ENCODE measurements around the gene NDST1. TPM values are rescaled to one million over a fixed set of nuclear protein-coding genes. Genes with fewer than 3 reads are reported as not detected.

The NDST1 gene
- total RNA-seq, 1 donor from 2014 or later = 321 TPM

DNA sequence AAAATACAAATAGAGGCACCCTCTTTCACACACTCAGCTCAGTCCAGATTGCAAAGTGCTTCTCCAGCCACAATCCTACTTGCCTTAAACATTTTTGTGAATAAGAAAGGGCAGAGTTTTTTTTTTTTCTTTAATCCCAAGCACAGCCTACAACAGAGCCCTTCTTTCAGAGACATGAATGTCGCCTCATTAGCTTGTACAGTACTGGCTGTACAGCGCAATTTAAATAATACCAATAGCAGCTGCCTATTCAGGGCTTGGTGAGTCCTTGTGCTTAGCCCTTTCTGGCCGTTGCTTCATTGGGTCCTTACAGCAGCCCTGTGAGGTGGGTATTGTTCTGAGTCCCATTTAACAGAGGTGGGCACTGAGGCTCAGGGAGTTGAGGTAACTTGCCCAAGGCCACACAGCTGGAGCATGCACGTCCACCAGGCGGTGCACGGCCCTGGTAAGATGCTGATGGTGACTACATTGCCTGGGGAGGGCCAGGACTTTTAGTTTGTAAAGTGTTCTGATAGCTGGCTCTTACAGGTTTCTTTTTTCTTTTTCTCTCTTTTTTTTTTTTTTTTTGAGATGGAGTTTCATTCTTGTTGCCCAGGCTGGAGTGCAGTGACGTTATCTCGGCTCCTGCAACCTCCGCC is 23.1 kb downstream of the NDST1 start:
- FAIRE-seq = no peak
- H3K79me2 ChIP-seq (ENCODE audit: insufficient read depth, low read length) = peaks cover 93% of the 10 kb centered on the region

GRCh38 chr5:150531686-150532085 is 23.8 kb downstream of the NDST1 start:
- no peak overlapping the region for H3K4me3 ChIP-seq (ENCODE audit: insufficient read depth, low read depth, low read length)
- no peak overlapping the region for H3K4me2 ChIP-seq (ENCODE audit: low read length)
- H3K4me1 ChIP-seq (ENCODE audit: insufficient read depth, low read length) = no peaks in the 10 kb centered on the region
- H3K9me3 ChIP-seq (ENCODE audit: insufficient read depth, low read depth, low read length) = no peaks in the 10 kb centered on the region
- TF ChIP-seq EZH2 (IDR thresholded peaks at IDR 0.05; ENCODE audit: insufficient read depth, low read length) = no peak
- TF ChIP-seq, protein P1, sequence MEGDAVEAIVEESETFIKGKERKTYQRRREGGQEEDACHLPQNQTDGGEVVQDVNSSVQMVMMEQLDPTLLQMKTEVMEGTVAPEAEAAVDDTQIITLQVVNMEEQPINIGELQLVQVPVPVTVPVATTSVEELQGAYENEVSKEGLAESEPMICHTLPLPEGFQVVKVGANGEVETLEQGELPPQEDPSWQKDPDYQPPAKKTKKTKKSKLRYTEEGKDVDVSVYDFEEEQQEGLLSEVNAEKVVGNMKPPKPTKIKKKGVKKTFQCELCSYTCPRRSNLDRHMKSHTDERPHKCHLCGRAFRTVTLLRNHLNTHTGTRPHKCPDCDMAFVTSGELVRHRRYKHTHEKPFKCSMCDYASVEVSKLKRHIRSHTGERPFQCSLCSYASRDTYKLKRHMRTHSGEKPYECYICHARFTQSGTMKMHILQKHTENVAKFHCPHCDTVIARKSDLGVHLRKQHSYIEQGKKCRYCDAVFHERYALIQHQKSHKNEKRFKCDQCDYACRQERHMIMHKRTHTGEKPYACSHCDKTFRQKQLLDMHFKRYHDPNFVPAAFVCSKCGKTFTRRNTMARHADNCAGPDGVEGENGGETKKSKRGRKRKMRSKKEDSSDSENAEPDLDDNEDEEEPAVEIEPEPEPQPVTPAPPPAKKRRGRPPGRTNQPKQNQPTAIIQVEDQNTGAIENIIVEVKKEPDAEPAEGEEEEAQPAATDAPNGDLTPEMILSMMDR (IDR thresholded peaks at IDR 0.05; ENCODE audit: insufficient read depth, low read depth, low read length) = no peak
- peaks cover 21% of the 10 kb centered on the region for H3K36me3 Mint-ChIP-seq (ENCODE audit: low read depth, unreplicated experiment)
- H3K27me3 ChIP-seq (ENCODE audit: insufficient read depth, low read length) = no peaks in the 10 kb centered on the region
- DNase-seq (ENCODE audit: low read depth) (no peak), FAIRE-seq (no peak)
- no peaks in the 10 kb centered on the region for H3K9me3 Mint-ChIP-seq (ENCODE audit: unreplicated experiment)
- peaks cover 50% of the 10 kb centered on the region for H3K36me3 ChIP-seq (ENCODE audit: insufficient read depth, low read length)
- no peaks in the 10 kb centered on the region for H3K27me3 Mint-ChIP-seq (ENCODE audit: low read depth, unreplicated experiment)
- H3K27ac Mint-ChIP-seq (ENCODE audit: unreplicated experiment) = no peak overlapping the region
- peaks cover 20% of the 10 kb centered on the region for H3K4me1 Mint-ChIP-seq (ENCODE audit: low read depth, unreplicated experiment)
- H3K27ac ChIP-seq (ENCODE audit: low read depth, low read length) = no peak overlapping the region
- H3K4me3 Mint-ChIP-seq (ENCODE audit: unreplicated experiment) = no peak overlapping the region
- H3K9ac ChIP-seq (ENCODE audit: low read length) = no peak overlapping the region
- peaks cover 88% of the 10 kb centered on the region for H3K79me2 ChIP-seq (ENCODE audit: insufficient read depth, low read length)
- H2AFZ ChIP-seq (ENCODE audit: low read depth, low read length) = no peak overlapping the region
- peaks cover 82% of the 10 kb centered on the region for H4K20me1 ChIP-seq (ENCODE audit: insufficient read depth, low read length)

More for the DNA sequence above, 23.1 kb downstream of the NDST1 start:
- Mint-ChIP-seq H3K27me3 (ENCODE audit: low read depth, unreplicated experiment) (no peaks in the 10 kb centered on the region), H3K36me3 (ENCODE audit: low read depth, unreplicated experiment) (peaks cover 20% of the 10 kb centered on the region), H3K4me3 (ENCODE audit: unreplicated experiment) (no peak overlapping the region), H3K9me3 (ENCODE audit: unreplicated experiment) (no peaks in the 10 kb centered on the region), H3K4me1 (ENCODE audit: low read depth, unreplicated experiment) (peaks cover 25% of the 10 kb centered on the region), H3K27ac (ENCODE audit: unreplicated experiment) (no peak overlapping the region)
- Histone ChIP-seq H3K4me1 (ENCODE audit: insufficient read depth, low read length) (no peaks in the 10 kb centered on the region), H3K4me3 (ENCODE audit: insufficient read depth, low read depth, low read length) (no peak overlapping the region), H3K9me3 (ENCODE audit: insufficient read depth, low read depth, low read length) (no peaks in the 10 kb centered on the region), H3K4me2 (ENCODE audit: low read length) (no peak overlapping the region), H3K27me3 (ENCODE audit: insufficient read depth, low read length) (no peaks in the 10 kb centered on the region), H3K9ac (ENCODE audit: low read length) (no peak overlapping the region), H3K27ac (ENCODE audit: low read depth, low read length) (no peak overlapping the region), H2AFZ (ENCODE audit: low read depth, low read length) (no peak overlapping the region), H4K20me1 (ENCODE audit: insufficient read depth, low read length) (peaks cover 87% of the 10 kb centered on the region), H3K36me3 (ENCODE audit: insufficient read depth, low read length) (peaks cover 47% of the 10 kb centered on the region)
- TF ChIP-seq, protein P1 (IDR thresholded peaks at IDR 0.05; ENCODE audit: insufficient read depth, low read depth, low read length) = no peak
- no peak for TF ChIP-seq EZH2 (IDR thresholded peaks at IDR 0.05; ENCODE audit: insufficient read depth, low read length)
- no peak for DNase-seq (ENCODE audit: low read depth)

- no peaks in the 10 kb centered on the region for H3K9me3 Mint-ChIP-seq (ENCODE audit: unreplicated experiment)
- H3K4me3 ChIP-seq (ENCODE audit: insufficient read depth, low read depth, low read length) = no peak overlapping the region
- TF ChIP-seq, protein P1 (IDR thresholded peaks at IDR 0.05; ENCODE audit: insufficient read depth, low read depth, low read length) = no peak
- no peak for TF ChIP-seq EZH2 (IDR thresholded peaks at IDR 0.05; ENCODE audit: insufficient read depth, low read length)
- H3K27ac ChIP-seq (ENCODE audit: low read depth, low read length) = no peak overlapping the region
- H3K4me3 Mint-ChIP-seq (ENCODE audit: unreplicated experiment) = no peak overlapping the region
- H3K27me3 Mint-ChIP-seq (ENCODE audit: low read depth, unreplicated experiment) = no peaks in the 10 kb centered on the region
- no peak overlapping the region for H3K9ac ChIP-seq (ENCODE audit: low read length)
- H3K36me3 ChIP-seq (ENCODE audit: insufficient read depth, low read length) = peaks cover 50% of the 10 kb centered on the region
- peak overlapping the region; percentile 58 for H3K27ac Mint-ChIP-seq (ENCODE audit: unreplicated experiment)
- no peaks in the 10 kb centered on the region for H3K4me1 ChIP-seq (ENCODE audit: insufficient read depth, low read length)
- H3K9me3 ChIP-seq (ENCODE audit: insufficient read depth, low read depth, low read length) = no peaks in the 10 kb centered on the region
- H3K27me3 ChIP-seq (ENCODE audit: insufficient read depth, low read length) = no peaks in the 10 kb centered on the region
- FAIRE-seq = no peak
- no peak overlapping the region for H2AFZ ChIP-seq (ENCODE audit: low read depth, low read length)
- H3K4me2 ChIP-seq (ENCODE audit: low read length) = no peak overlapping the region
- no peak for DNase-seq (ENCODE audit: low read depth)
- peaks cover 22% of the 10 kb centered on the region for H3K36me3 Mint-ChIP-seq (ENCODE audit: low read depth, unreplicated experiment)
- peaks cover 85% of the 10 kb centered on the region for H3K79me2 ChIP-seq (ENCODE audit: insufficient read depth, low read length)
- H4K20me1 ChIP-seq (ENCODE audit: insufficient read depth, low read length) = peaks cover 77% of the 10 kb centered on the region
- peaks cover 17% of the 10 kb centered on the region for H3K4me1 Mint-ChIP-seq (ENCODE audit: low read depth, unreplicated experiment)
These were observed 24.2 kb downstream of the NDST1 start for GRCh38 chr5:150532151-150532550.

Data from astrocyte (in vitro differentiated cells and primary cell).